Fibroblast of peridontal ligament (primary cell): Measurements from ENCODE around the gene CLTRN.
"Not testable (repeated sequence)": the region's sequence is repeated elsewhere in the genome, so short reads cannot be mapped to it uniquely, and the experiment has no call there.

Experiments used
- DNase-seq: peaks from one replicate; pipeline ENCODE4 v3.0.0-alpha.2; 2010; ENCODE audit errors: extremely low read depth

The CLTRN gene

GRCh38 chrX:15664487-15665444 lies at the start of gene CLTRN:
TSS of gene CLTRN (minus strand) at chrX:15664805. CDS start at chrX:15664775, 30 bp downstream.
- no peak for DNase-seq

GRCh38 chrX:15704273-15704672 lies 39.7 kb upstream of the CLTRN start:
- not testable (repeated sequence) for DNase-seq

GRCh38 chrX:15703809-15704208 lies 39.2 kb upstream of the CLTRN start:
- DNase-seq: not testable (repeated sequence)

GRCh38 chrX:15702488-15703371 lies 38.1 kb upstream of the CLTRN start:
- no peak for DNase-seq

- DNase-seq: no peak
Measured at GRCh38 chrX:15696516-15696915, 31.9 kb upstream of the CLTRN start.

- no peak for DNase-seq
Measured at GRCh38 chrX:15694941-15695451, 30.4 kb upstream of the CLTRN start.

- peak; percentile 64 for DNase-seq
Measured at GRCh38 chrX:15686818-15687685, 22.4 kb upstream of the CLTRN start.

- DNase-seq: no peak
Measured at GRCh38 chrX:15683193-15683592, 18.6 kb upstream of the CLTRN start.

GRCh38 chrX:15681433-15681832 lies 16.8 kb upstream of the CLTRN start:
- no peak for DNase-seq

- no peak for DNase-seq
Measured at GRCh38 chrX:15680401-15680800, 15.8 kb upstream of the CLTRN start.

GRCh38 chrX:15679246-15679645 lies 14.6 kb upstream of the CLTRN start:
- no peak for DNase-seq

GRCh38 chrX:15678339-15678738 lies 13.7 kb upstream of the CLTRN start:
- no peak for DNase-seq

GRCh38 chrX:15676886-15677285 lies 12.3 kb upstream of the CLTRN start:
- no peak for DNase-seq

GRCh38 chrX:15675490-15675921 lies 10.9 kb upstream of the CLTRN start:
- no peak for DNase-seq

GRCh38 chrX:15674841-15675489 lies 10.4 kb upstream of the CLTRN start:
- peak; percentile 93 for DNase-seq

- DNase-seq: no peak
Measured at GRCh38 chrX:15674514-15674840, 9.9 kb upstream of the CLTRN start.

GRCh38 chrX:15673970-15674369 lies 9.4 kb upstream of the CLTRN start:
- no peak for DNase-seq

GRCh38 chrX:15672881-15673280 lies 8.3 kb upstream of the CLTRN start:
- DNase-seq: no peak

GRCh38 chrX:15663439-15663838 lies 1.2 kb downstream of the CLTRN start:
- no peak for DNase-seq

- DNase-seq: not testable (repeated sequence)
Measured at GRCh38 chrX:15654804-15655203, 9.8 kb downstream of the CLTRN start.

GRCh38 chrX:15653961-15654360 lies 10.6 kb downstream of the CLTRN start:
- no peak for DNase-seq
